Left ventricle myocardium inferior (tissue), 1 donor: ENCODE results near the gene PTPN11. TPM values are rescaled to one million over a fixed set of nuclear protein-coding genes. Genes with fewer than 3 reads are reported as not detected.

Experiments used
- DNase-seq: peaks from one replicate; pipeline ENCODE4 v3.0.0-alpha.2; 2020
- H3K27ac ChIP-seq: fragments of 200-600 bp; replicated peaks from 2 replicates; pipeline ENCODE4 v1.8.0; 2021
- H3K27me3 ChIP-seq: fragments of 200-600 bp; 2 replicates; pipeline ENCODE4 v1.8.0; 2021; ENCODE audit warnings: low read depth
- H3K36me3 ChIP-seq: fragments of 200-600 bp; 2 replicates; pipeline ENCODE4 v1.8.0; 2021
- H3K4me1 ChIP-seq: fragments of 200-600 bp; 2 replicates; pipeline ENCODE4 v1.8.0; 2021
- H3K4me3 ChIP-seq: fragments of 200-600 bp; 2 replicates; pipeline ENCODE4 v1.8.0; 2021; ENCODE audit warnings: mild to moderate bottlenecking, moderate library complexity
- H3K9me3 ChIP-seq: fragments of 200-600 bp; replicated peaks from 2 replicates; pipeline ENCODE4 v1.8.0; 2021
- intact Hi-C: fragments of 100-400 bp; cut with micrococcal nuclease; formaldehyde crosslinking; loops from one replicate; pipeline ENCODE4 v1.11.0; 2022
- total RNA-seq: library from RNA; stranded (reverse); fragmentation: NEBNext Ultra II Directional; extraction: Animal tissue kit (Norgen Biotek cat#: 25700); gene quantifications from one replicate; pipeline ENCODE4 v1.2.1, GENCODE V29; 2021
- TF ChIP-seq, protein P1 (sequence below): fragments of 200-600 bp; IDR thresholded peaks from 2 replicates; pipeline ENCODE4 v1.8.0; 2021; ENCODE audit warnings: antibody characterized with exemption, mild to moderate bottlenecking, borderline replicate concordance
- donor health status: DM: no; HTN: yes; CAD: no; lungs with severe emphysema.

The PTPN11 gene
- total RNA-seq, 1 donor from 2014 or later, result 139 TPM

DNA sequence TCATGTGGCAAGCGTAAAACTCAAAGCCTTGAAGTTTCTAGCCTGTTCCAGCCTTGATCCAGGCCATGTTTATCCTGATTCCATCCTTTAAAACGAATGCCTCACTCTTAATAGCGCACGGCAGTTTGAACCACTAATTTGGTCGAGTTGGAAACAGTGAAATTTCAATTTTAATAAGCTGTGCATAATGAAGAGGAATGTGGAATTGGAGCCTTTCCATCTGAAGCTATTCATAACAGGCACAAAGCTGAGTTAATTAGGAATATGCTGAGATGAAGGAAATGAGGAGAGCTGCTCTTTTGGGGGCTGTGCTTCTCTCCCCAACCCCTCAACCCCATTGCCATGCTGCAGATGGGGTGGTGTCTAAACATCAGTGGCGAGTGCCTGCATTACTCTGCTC is 70.7 kb downstream of the PTPN11 start:
- intact Hi-C loops, result no loop called here
- DNase-seq, result no peak
- no peak overlapping the region for H3K4me3 ChIP-seq
- H3K36me3 ChIP-seq, result peaks cover 91% of the 10 kb centered on the region
- no peaks in the 10 kb centered on the region for H3K4me1 ChIP-seq
- TF ChIP-seq, protein P1, sequence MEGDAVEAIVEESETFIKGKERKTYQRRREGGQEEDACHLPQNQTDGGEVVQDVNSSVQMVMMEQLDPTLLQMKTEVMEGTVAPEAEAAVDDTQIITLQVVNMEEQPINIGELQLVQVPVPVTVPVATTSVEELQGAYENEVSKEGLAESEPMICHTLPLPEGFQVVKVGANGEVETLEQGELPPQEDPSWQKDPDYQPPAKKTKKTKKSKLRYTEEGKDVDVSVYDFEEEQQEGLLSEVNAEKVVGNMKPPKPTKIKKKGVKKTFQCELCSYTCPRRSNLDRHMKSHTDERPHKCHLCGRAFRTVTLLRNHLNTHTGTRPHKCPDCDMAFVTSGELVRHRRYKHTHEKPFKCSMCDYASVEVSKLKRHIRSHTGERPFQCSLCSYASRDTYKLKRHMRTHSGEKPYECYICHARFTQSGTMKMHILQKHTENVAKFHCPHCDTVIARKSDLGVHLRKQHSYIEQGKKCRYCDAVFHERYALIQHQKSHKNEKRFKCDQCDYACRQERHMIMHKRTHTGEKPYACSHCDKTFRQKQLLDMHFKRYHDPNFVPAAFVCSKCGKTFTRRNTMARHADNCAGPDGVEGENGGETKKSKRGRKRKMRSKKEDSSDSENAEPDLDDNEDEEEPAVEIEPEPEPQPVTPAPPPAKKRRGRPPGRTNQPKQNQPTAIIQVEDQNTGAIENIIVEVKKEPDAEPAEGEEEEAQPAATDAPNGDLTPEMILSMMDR, result no peak
- H3K9me3 ChIP-seq, result no peaks in the 10 kb centered on the region
- no peaks in the 10 kb centered on the region for H3K27me3 ChIP-seq
- H3K27ac ChIP-seq, result no peak overlapping the region

DNA sequence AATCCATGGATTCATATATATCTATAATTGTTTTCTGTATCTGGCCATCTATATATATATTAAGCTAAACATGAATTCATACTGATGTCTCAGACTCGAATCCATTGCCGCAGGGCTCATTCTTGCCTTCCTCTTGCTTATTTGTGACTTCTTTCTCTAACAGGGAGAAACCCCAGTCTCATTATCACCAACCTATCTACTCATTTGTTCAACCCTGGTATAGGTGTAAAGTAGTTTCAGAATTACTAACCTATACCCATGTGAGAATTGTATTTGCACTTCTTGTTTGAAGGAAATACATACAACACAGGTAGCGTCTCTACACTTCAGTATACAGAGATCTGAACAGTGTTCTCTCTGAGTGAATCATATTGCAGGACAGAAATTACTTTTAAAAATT is 77.7 kb downstream of the PTPN11 start:
- Histone ChIP-seq H3K4me1 (no peaks in the 10 kb centered on the region), H3K9me3 (no peaks in the 10 kb centered on the region), H3K36me3 (peaks cover 80% of the 10 kb centered on the region), H3K27me3 (no peaks in the 10 kb centered on the region), H3K27ac (no peak overlapping the region), H3K4me3 (no peak overlapping the region)
- TF ChIP-seq, protein P1, result no peak
- no peak for DNase-seq
- intact Hi-C loops, result no loop called here

- no peaks in the 10 kb centered on the region for H3K9me3 ChIP-seq
- H3K4me3 ChIP-seq, result no peak overlapping the region
- H3K27me3 ChIP-seq, result no peaks in the 10 kb centered on the region
- intact Hi-C loops, result no loop called here
- peaks cover 77% of the 10 kb centered on the region for H3K36me3 ChIP-seq
- H3K4me1 ChIP-seq, result no peaks in the 10 kb centered on the region
- DNase-seq, result no peak
- no peak overlapping the region for H3K27ac ChIP-seq
- TF ChIP-seq, protein P1, result no peak
Observed at GRCh38 chr12:112498580-112498979, 79.8 kb downstream of the PTPN11 start.

DNA sequence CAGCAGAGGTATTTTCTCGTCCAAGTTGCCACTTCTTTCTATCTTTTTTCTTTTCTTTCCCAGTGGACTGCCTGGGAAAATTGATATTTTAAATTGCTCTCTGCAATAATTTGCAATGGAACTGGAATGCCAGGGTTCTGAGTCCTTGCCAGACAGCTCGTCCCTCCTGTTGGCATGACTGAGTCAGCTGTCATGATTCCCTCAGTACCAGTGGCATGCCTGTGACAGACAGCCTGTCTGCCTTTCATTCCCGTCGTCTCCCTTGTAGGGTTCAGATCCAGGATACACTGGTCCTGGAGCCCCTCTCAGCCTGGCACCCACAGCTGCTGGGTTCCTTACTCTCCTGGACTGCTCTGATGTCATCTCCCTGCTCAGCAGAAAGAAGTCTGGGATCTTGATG is 84.8 kb downstream of the PTPN11 start:
- Histone ChIP-seq H3K4me3 (no peak overlapping the region), H3K27ac (no peak overlapping the region), H3K9me3 (peaks cover 4% of the 10 kb centered on the region), H3K27me3 (no peaks in the 10 kb centered on the region), H3K36me3 (peaks cover 80% of the 10 kb centered on the region), H3K4me1 (no peaks in the 10 kb centered on the region)
- no peak for DNase-seq
- intact Hi-C loops, result no loop called here
- TF ChIP-seq, protein P1, result no peak

DNA sequence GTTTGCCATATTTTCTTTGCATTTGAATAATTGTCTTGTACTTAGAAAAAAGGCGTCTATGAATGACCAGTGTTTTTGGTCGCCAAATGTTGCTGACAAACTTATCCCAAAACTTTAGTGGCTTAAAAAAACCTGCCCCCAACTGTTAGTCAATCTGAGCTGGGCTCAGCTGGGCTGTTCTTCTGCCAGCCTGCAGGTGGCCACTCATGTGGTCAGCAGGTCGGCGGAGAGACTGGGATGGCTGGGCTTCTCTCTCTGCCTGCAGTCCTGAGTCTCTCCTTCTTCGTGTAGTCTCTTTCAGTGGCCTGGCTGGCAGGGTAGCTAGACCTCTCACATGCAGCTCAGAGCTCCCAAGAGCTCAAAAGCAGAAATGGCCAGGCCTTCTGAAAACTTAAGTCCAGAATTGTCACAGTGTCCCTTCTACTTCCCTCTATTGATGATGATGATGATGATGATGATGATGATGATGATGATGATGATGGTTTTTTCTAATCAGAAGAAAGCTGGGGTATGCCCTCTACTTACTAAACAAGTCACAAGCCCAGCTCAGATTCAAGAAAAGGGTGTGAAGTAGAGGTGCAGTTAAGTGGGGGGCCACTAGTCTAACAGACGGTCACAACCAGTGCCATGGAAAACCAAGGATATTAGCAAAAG is 87.9 kb downstream of the PTPN11 start:
- Histone ChIP-seq H3K4me3 (no peak overlapping the region), H3K27me3 (no peaks in the 10 kb centered on the region), H3K27ac (no peak overlapping the region), H3K9me3 (peaks cover 4% of the 10 kb centered on the region), H3K4me1 (no peaks in the 10 kb centered on the region), H3K36me3 (peaks cover 66% of the 10 kb centered on the region)
- TF ChIP-seq, protein P1, result no peak
- intact Hi-C loops, result no loop called here
- DNase-seq, result no peak
